A549 treated with CORT108297 at 1 μM for 4 hours (cell line): ENCODE results near the gene ITGAX. TPM values are rescaled to one million over a fixed set of nuclear protein-coding genes. Genes with fewer than 3 reads are reported as not detected.

Experiments used
- total RNA-seq: library from RNA; stranded (reverse); fragments of 200-300 nt; extraction: Qiagen RNA extraction; gene quantifications from 5 replicates; pipeline ENCODE4 v1.2.3, GENCODE V29; 2022

Gene ITGAX
- total RNA-seq: 1.1 to 1.9 TPM (median 1.7 TPM) in 5 replicates

DNA sequence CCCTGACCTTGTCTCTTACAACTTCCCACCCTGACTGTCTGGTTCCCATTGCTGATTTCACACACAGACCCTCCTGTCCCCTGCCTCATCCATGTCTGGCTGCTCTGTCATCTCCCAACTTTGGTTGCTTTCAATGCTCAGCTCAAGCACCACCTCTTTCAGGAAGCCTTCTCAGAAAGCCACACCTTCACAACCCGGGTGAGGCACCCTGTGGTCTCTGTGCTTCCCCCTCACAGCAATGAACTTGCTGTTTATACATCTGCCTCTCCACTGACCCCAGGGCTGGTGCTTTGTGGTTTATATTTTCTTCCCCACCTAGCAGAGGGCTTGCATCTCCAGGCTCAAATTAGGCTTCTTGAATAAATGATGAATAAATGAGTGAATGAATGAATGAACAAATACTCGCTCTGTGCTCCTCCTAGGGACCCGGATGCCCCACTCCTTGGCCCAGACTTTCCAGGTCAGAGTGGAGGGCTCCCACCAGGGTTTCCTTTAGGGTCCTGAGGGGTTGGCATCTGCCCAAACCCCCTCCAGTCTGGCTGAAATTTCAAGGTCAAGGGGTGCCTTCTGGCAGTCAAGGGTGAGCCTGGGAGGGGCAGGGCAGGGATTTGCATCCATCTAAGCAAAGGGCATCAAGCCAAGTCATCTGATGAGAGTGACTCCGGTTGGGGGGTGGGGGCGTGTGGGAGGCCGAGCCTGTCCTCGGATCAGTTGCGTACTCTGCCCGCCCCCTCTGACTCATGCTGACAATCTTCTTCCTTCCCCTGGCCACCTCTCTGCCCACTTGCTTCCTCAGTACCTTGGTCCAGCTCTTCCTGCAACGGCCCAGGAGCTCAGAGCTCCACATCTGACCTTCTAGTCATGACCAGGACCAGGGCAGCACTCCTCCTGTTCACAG is at the start of gene ITGAX:
TSS of gene ITGAX (plus strand) at position 783 of the 898 bp plus-strand sequence. CDS start at position 862, 79 bp downstream.

GRCh38 chr16:31393056-31393455 is 38.1 kb downstream of the ITGAX start, which contains the start of gene ITGAD:
Gene ITGAD (plus strand): TSS chr16:31393335. CDS start chr16:31393361, 26 bp downstream.

GRCh38 chr16:31428279-31428597 is 73.3 kb downstream of the ITGAX start, which contains the start of gene COX6A2:
Gene COX6A2 (minus strand): TSS chr16:31428360. CDS start chr16:31428325, 35 bp downstream.

Other genes with a start within 250 kb of the ITGAX start
- 40.3 to 51.5 TPM (median 48.2 TPM) in 5 replicates for gene BCKDK, start 246.8 kb upstream of the ITGAX start, total RNA-seq
- 35.4 to 40.3 TPM (median 39.2 TPM) in 5 replicates for gene KAT8, start 237.5 kb upstream of the ITGAX start, total RNA-seq
- 0.41 to 0.76 TPM (median 0.57 TPM) in 5 replicates for gene PRSS8, start 219.4 kb upstream of the ITGAX start, total RNA-seq
- 0.58 to 1.1 TPM (median 0.72 TPM) in 5 replicates for gene PRSS36, start 205.1 kb upstream of the ITGAX start, total RNA-seq
- gene FUS, start 175.0 kb upstream of the ITGAX start, total RNA-seq: 507 to 553 TPM (median 516 TPM) in 5 replicates
- gene PYCARD, start 152.4 kb upstream of the ITGAX start, total RNA-seq: 25.7 to 50.2 TPM (median 42.9 TPM) in 5 replicates
- gene TRIM72, start 141.1 kb upstream of the ITGAX start, total RNA-seq: 0.02 to 0.07 TPM (median 0.02 TPM) in 5 replicates
- gene PYDC1, start 138.0 kb upstream of the ITGAX start, total RNA-seq: not detected in 5 replicates
- gene ITGAM, start 95.2 kb upstream of the ITGAX start, total RNA-seq: 1.4 to 2.8 TPM (median 2.4 TPM) in 5 replicates
- 0.02 TPM in 1 of 5 replicates, not detected in the others for gene ITGAD, start 38.2 kb downstream of the ITGAX start, total RNA-seq
- gene COX6A2, start 73.2 kb downstream of the ITGAX start, total RNA-seq: not detected in 5 replicates
- gene ZNF843, start 87.6 kb downstream of the ITGAX start, total RNA-seq: 0.14 to 0.22 TPM (median 0.14 TPM) in 5 replicates
- gene ARMC5, start 104.3 kb downstream of the ITGAX start, total RNA-seq: 6.7 to 15.2 TPM (median 11.1 TPM) in 5 replicates
- 35.9 to 63.4 TPM (median 47.8 TPM) in 5 replicates for gene TGFB1I1, start 117.0 kb downstream of the ITGAX start, total RNA-seq
- 0.07 to 0.46 TPM (median 0.21 TPM) in 5 replicates for gene SLC5A2, start 127.9 kb downstream of the ITGAX start, total RNA-seq
- 39.3 to 57.5 TPM (median 53.3 TPM) in 5 replicates for gene RUSF1, start 153.2 kb downstream of the ITGAX start, total RNA-seq
- not detected in 5 replicates for gene AHSP, start 172.7 kb downstream of the ITGAX start, total RNA-seq